Endothelial cell of umbilical vein (primary cell): ENCODE results near the gene SPATA22. TPM values are rescaled to one million over a fixed set of nuclear protein-coding genes. Genes with fewer than 3 reads are reported as not detected.

ENCODE experiments used
- BruUV-seq: library from RNA; stranded (reverse); fragments of 400-500 nt; replicated peaks from 2 replicates; lab custom pipeline; 2021; lab: Mats Ljungman, UMichigan
- CTCF ChIA-PET: fragments of 300-600, 350-600 bp; sonication (Branson Sonifier 250); formaldehyde crosslinking; loops from one replicate; lab custom pipeline; 2021; ENCODE audit warnings: antibody characterized with exemption, inconsistent platforms; lab: Charles Lee
- POLR2A ChIA-PET: fragments of 300-600, 350-600 bp; sonication (Branson Sonifier 250); formaldehyde crosslinking; loops from one replicate; lab custom pipeline; 2021; ENCODE audit warnings: antibody characterized with exemption, inconsistent platforms; lab: Charles Lee
- DNase-seq: peaks from one replicate; pipeline ENCODE4 v3.0.0-alpha.2; 2011; ENCODE audit warnings: low read depth, low spot score
- FAIRE-seq: peaks from 2 replicates; lab custom pipeline; 2011; peaks lifted over from hg19 to GRCh38; lab: Jason Lieb, UNC
- H2AFZ ChIP-seq: 2 replicates; pipeline ENCODE4 v1.6.0; 2012; ENCODE audit warnings: low read depth, low read length, control low read depth, inconsistent platforms
- H3K27ac ChIP-seq: 2 replicates; pipeline ENCODE4 v1.5.1; 2011; ENCODE audit warnings: low read depth, mild to moderate bottlenecking, control low read depth, low read length, moderate library complexity; ENCODE audit not compliant: insufficient read depth
- H3K27me3 ChIP-seq, 2 experiments: 2 replicates each; pipeline versions ENCODE4 v1.6.0 to v1.6.1; 2011; ENCODE audit warnings: low read length in 2 of 2, mixed read lengths in 1 of 2; ENCODE audit not compliant: control insufficient read depth in 2 of 2, insufficient read depth in 2 of 2
- H3K36me3 ChIP-seq, 2 experiments: 2 replicates in 1 of 2; 3 replicates in 1 of 2; pipeline ENCODE4 v1.5.1; 2011; ENCODE audit warnings: low read length in 2 of 2, mild to moderate bottlenecking in 1 of 2, moderate library complexity in 1 of 2; ENCODE audit not compliant: control insufficient read depth in 2 of 2, insufficient read depth in 2 of 2; ENCODE audit errors: extremely low read depth in 1 of 2
- H3K4me1 ChIP-seq: 3 replicates; pipeline ENCODE4 v1.5.1; 2011; ENCODE audit warnings: mild to moderate bottlenecking, low read length; ENCODE audit not compliant: control insufficient read depth, insufficient read depth; ENCODE audit errors: extremely low read depth
- H3K4me2 ChIP-seq: 2 replicates; pipeline ENCODE4 v1.6.1; 2011; ENCODE audit warnings: low read length, control low read depth, mixed read lengths; ENCODE audit not compliant: insufficient read depth
- H3K4me3 ChIP-seq, 3 experiments: fragments of 200-600 bp in 1 of 3; sonication (generic), shearing (Covaris generic) in 1 of 3; replicated peaks in 1 of 3; 2 replicates each; pipeline ENCODE4 v1.5.1; 2011 to 2016; ENCODE audit warnings: control low read depth in 3 of 3, low read length in 3 of 3, mild to moderate bottlenecking in 2 of 3, inconsistent platforms in 1 of 3, low read depth in 1 of 3, moderate library complexity in 1 of 3; ENCODE audit not compliant: insufficient read depth in 1 of 3
- H3K79me2 ChIP-seq: 2 replicates; pipeline ENCODE4 v1.6.0; 2012; ENCODE audit warnings: low read length, inconsistent platforms; ENCODE audit not compliant: control insufficient read depth, insufficient read depth
- H3K9ac ChIP-seq: replicated peaks from 2 replicates; pipeline ENCODE3; 2011; ENCODE audit warnings: low read length, control low read depth; ENCODE audit not compliant: insufficient read depth; ENCODE audit errors: extremely low read depth
- H3K9me1 ChIP-seq: replicated peaks from 3 replicates; pipeline ENCODE4 v1.6.0; 2011; ENCODE audit warnings: mild to moderate bottlenecking, low read length; ENCODE audit not compliant: control insufficient read depth, insufficient read depth; ENCODE audit errors: extremely low read depth
- H3K9me3 ChIP-seq: replicated peaks from 2 replicates; pipeline ENCODE4 v1.5.1; 2012; ENCODE audit warnings: low read length, inconsistent platforms; ENCODE audit not compliant: control insufficient read depth, insufficient read depth
- H4K20me1 ChIP-seq: replicated peaks from 2 replicates; pipeline ENCODE3; 2011; ENCODE audit warnings: mild to moderate bottlenecking, low read length; ENCODE audit not compliant: control insufficient read depth, insufficient read depth; ENCODE audit errors: extremely low read depth
- CTCF ChIP-seq, 2 donors: IDR thresholded peaks; 1 replicate in 1 of 2; 2 replicates in 1 of 2; pipeline ENCODE4 v1.5.1; 2011; ENCODE audit warnings: low read length in 2 of 2, mild to moderate bottlenecking in 2 of 2, moderate library complexity in 2 of 2, control low read depth in 1 of 2, inconsistent platforms in 1 of 2, low read depth in 1 of 2; ENCODE audit not compliant: insufficient read depth in 1 of 2; ENCODE audit errors: extremely low read depth in 1 of 2
- EZH2 ChIP-seq: IDR thresholded peaks from 2 replicates; pipeline ENCODE4 v1.6.1; 2012; ENCODE audit warnings: borderline replicate concordance, low read depth, mild to moderate bottlenecking, moderate library complexity, low read length, inconsistent platforms; ENCODE audit not compliant: severe bottlenecking
- FOS ChIP-seq: IDR thresholded peaks from 2 replicates; pipeline ENCODE4 v1.6.1; 2011; ENCODE audit warnings: mild to moderate bottlenecking, low read length, moderate library complexity, borderline replicate concordance; ENCODE audit not compliant: insufficient read depth
- GATA2 ChIP-seq: IDR thresholded peaks from 2 replicates; pipeline ENCODE4 v1.7.0; 2011; ENCODE audit warnings: low read depth, mild to moderate bottlenecking, moderate library complexity, mixed read lengths, low read length; ENCODE audit not compliant: insufficient read length, insufficient read depth
- JUN ChIP-seq: IDR thresholded peaks from 2 replicates; pipeline ENCODE4 v1.6.1; 2011; ENCODE audit warnings: borderline replicate concordance, low read depth; ENCODE audit not compliant: insufficient read length, insufficient read depth
- MAX ChIP-seq: IDR thresholded peaks from 2 replicates; pipeline ENCODE4 v1.6.1; 2011; ENCODE audit not compliant: insufficient read depth, insufficient read length
- MYC ChIP-seq: IDR thresholded peaks from one replicate; pipeline ENCODE4 v1.6.1; 2011; ENCODE audit warnings: mild to moderate bottlenecking, low read depth, low read length
- POLR2A ChIP-seq: IDR thresholded peaks from 2 replicates; pipeline ENCODE4 v1.6.1; 2012; ENCODE audit warnings: low read depth, mild to moderate bottlenecking, control low read depth, low read length
- POLR2AphosphoS5 ChIP-seq: IDR thresholded peaks from 2 replicates; pipeline ENCODE4 v1.6.1; 2012; ENCODE audit warnings: low read depth, mild to moderate bottlenecking, control low read depth, low read length, moderate library complexity; ENCODE audit not compliant: insufficient read depth
- dilution Hi-C: fragments of 300-500 bp; cut with MboI; formaldehyde crosslinking; loops from one replicate; pipeline ENCODE4 v1.15.0; 2019; ENCODE audit warnings: low sequenced_read_pairs; ENCODE audit not compliant: extremely low pct_ligation_motif_present
- intact Hi-C: fragments of 100-400 bp; cut with micrococcal nuclease; formaldehyde crosslinking; loops from one replicate; pipeline ENCODE4 v1.10.0; 2022
- polyA plus RNA-seq, 4 experiments: library from polyadenylated mRNA; depleted of rRNA in 3 of 4; stranded (reverse) in 3 of 4; unstranded in 1 of 4; fragments of >200 nt; gene quantifications; 2 replicates each; pipeline versions ENCODE4 v1.2.1 to v1.2.3, GENCODE V29; 2011 to 2012; ENCODE audit warnings: missing spikeins in 1 of 4
- total RNA-seq: library from RNA; stranded (reverse); gene quantifications from 2 replicates; pipeline ENCODE4 v1.2.3, GENCODE V29; 2021

The SPATA22 gene
- total and polyA plus RNA-seq, 2 donors (not counting 3 experiments of a cell fraction or from before 2014, with no cell fraction given), result 4.3 TPM; not detected in 1

- intact Hi-C loops, result no loop called here
- DNase-seq (no peak), FAIRE-seq (no peak)
- dilution Hi-C loops, result no loop called here
- no peak overlapping the region for H3K27ac ChIP-seq
- H3K4me3 ChIP-seq, result no peak overlapping the region
- H3K4me1 ChIP-seq, result no peaks in the 10 kb centered on the region
- TF ChIP-seq POLR2A, result no peak
- TF ChIP-seq GATA2, result no peak
- TF ChIP-seq FOS, result no peak
- no peak for TF ChIP-seq MYC
- TF ChIP-seq EZH2, result no peak
- TF ChIP-seq CTCF (IDR thresholded peaks at IDR 0.05; ENCODE audit: extremely low read depth in 1 of 2, insufficient read depth in 1 of 2, low read depth in 1 of 2, low read length in 2 of 2), result no peak
- no peak for TF ChIP-seq POLR2AphosphoS5
- no peak for TF ChIP-seq MAX
- no peak for TF ChIP-seq JUN
- BruUV-seq, result no TSS peak
- no peaks in the 10 kb centered on the region for H3K9me1 ChIP-seq
- no peaks in the 10 kb centered on the region for H3K9me3 ChIP-seq
- CTCF ChIA-PET, result no interaction called here
- no peak overlapping the region for H3K9ac ChIP-seq
- no peaks in the 10 kb centered on the region for H3K36me3 ChIP-seq
- H2AFZ ChIP-seq, result no peak overlapping the region
- H3K79me2 ChIP-seq, result no peaks in the 10 kb centered on the region
- no peak overlapping the region for H3K4me2 ChIP-seq
- H4K20me1 ChIP-seq, result no peaks in the 10 kb centered on the region
- no peaks in the 10 kb centered on the region for H3K27me3 ChIP-seq
- POLR2A ChIA-PET, result no interaction called here
These were observed 35.5 kb upstream of the SPATA22 start for GRCh38 chr17:3507071-3507470.
